Breast epithelium (tissue), 4 donors: Measurements from ENCODE around the gene TMA16. TPM values are rescaled to one million over a fixed set of nuclear protein-coding genes. Genes with fewer than 3 reads are reported as not detected.

Experiments
- DNase-seq, 2 donors: peaks; one replicate each; pipeline ENCODE4 v3.0.0-alpha.2; 2019; ENCODE audit warnings: low spot score in 2 of 2
- H3K27ac ChIP-seq, 2 donors: fragments of 200-600 bp; sonication (generic) in 1 of 2; one replicate each; pipeline ENCODE4 v1.5.1; 2016 to 2019; ENCODE audit warnings: mild to moderate bottlenecking in 1 of 2
- H3K27me3 ChIP-seq, 2 donors: fragments of 200-600 bp; sonication (generic) in 1 of 2; one replicate each; pipeline versions ENCODE4 v1.5.1 to v1.6.0; 2017 to 2019; ENCODE audit warnings: control low read depth in 1 of 2, mild to moderate bottlenecking in 1 of 2
- H3K36me3 ChIP-seq: fragments of 200-600 bp; one replicate; pipeline ENCODE4 v1.5.1; 2019
- H3K4me1 ChIP-seq, 2 donors: fragments of 200-600 bp; sonication (generic); one replicate each; pipeline ENCODE4 v1.5.1; 2016 to 2019; ENCODE audit warnings: control low read depth in 1 of 2
- H3K4me3 ChIP-seq, 3 donors: fragments of 200-600 bp; sonication (generic); 1 replicate in 2 of 3; 2 replicates in 1 of 3; pipeline ENCODE4 v1.5.1; 2016 to 2019; ENCODE audit warnings: mild to moderate bottlenecking in 3 of 3, moderate library complexity in 2 of 3
- H3K9me3 ChIP-seq, 2 donors: fragments of 200-600 bp; sonication (generic) in 1 of 2; one replicate each; pipeline ENCODE4 v1.5.1; 2016 to 2019; ENCODE audit warnings: control low read depth in 1 of 2
- CTCF ChIP-seq, 3 donors: fragments of 450-650 bp; IDR thresholded peaks; one replicate each; pipeline ENCODE4 v1.5.1; 2016 to 2017; ENCODE audit warnings: antibody characterized with exemption in 3 of 3, mild to moderate bottlenecking in 3 of 3, moderate library complexity in 3 of 3
- POLR2A ChIP-seq: fragments of 450-650 bp; IDR thresholded peaks from one replicate; pipeline ENCODE4 v1.6.1; 2016; ENCODE audit warnings: antibody characterized with exemption, mild to moderate bottlenecking, moderate library complexity
- POLR2AphosphoS5 ChIP-seq, 3 donors: sonication (generic); formaldehyde crosslinking; IDR thresholded peaks; one replicate each; pipeline ENCODE4 v1.6.1; 2017; ENCODE audit warnings: antibody characterized with exemption in 3 of 3
- intact Hi-C: fragments of 100-400 bp; cut with DNase I; formaldehyde crosslinking; loops from one replicate; pipeline ENCODE4 v1.15.1; 2023; ENCODE audit warnings: low total_unique reads
- total RNA-seq, 3 donors: library from RNA; depleted of rRNA; stranded (reverse); fragments of >200 nt; gene quantifications; one replicate each; pipeline ENCODE4 v1.1.0, GENCODE V29; 2016

TMA16 gene
- total RNA-seq, 3 donors from 2014 or later: 28.2 to 34.7 (median 30.1) TPM

GRCh38 chr4:163505374-163505773, 10.9 kb downstream of the TMA16 start:
- no peak overlapping the region for H3K4me3 ChIP-seq
- no peak for DNase-seq
- intact Hi-C loops: no loop called here
- H3K4me1 ChIP-seq: no peaks in the 10 kb centered on the region
- no peak overlapping the region for H3K27ac ChIP-seq
- no peaks in the 10 kb centered on the region for H3K9me3 ChIP-seq
- H3K27me3 ChIP-seq: no peaks in the 10 kb centered on the region
- no peak for TF ChIP-seq POLR2A
- TF ChIP-seq POLR2AphosphoS5 (IDR thresholded peaks at IDR 0.05): no peak
- TF ChIP-seq CTCF (IDR thresholded peaks at IDR 0.05): no peak
- H3K36me3 ChIP-seq: no peaks in the 10 kb centered on the region

GRCh38 chr4:163515198-163515597, 20.7 kb downstream of the TMA16 start:
- H3K27ac ChIP-seq: no peak overlapping the region
- no peak overlapping the region for H3K4me3 ChIP-seq
- no peaks in the 10 kb centered on the region for H3K27me3 ChIP-seq
- H3K4me1 ChIP-seq: no peaks in the 10 kb centered on the region
- no peaks in the 10 kb centered on the region for H3K9me3 ChIP-seq
- no peak for TF ChIP-seq CTCF (IDR thresholded peaks at IDR 0.05)
- TF ChIP-seq POLR2AphosphoS5 (IDR thresholded peaks at IDR 0.05): no peak
- no peak for TF ChIP-seq POLR2A
- no peaks in the 10 kb centered on the region for H3K36me3 ChIP-seq
- intact Hi-C loops: loop anchor here (5.0 kb wide), 1 partner anchor 202 kb away; no protein-coding TSS in a partner anchor
- DNase-seq: no peak

GRCh38 chr4:163523791-163524365, 29.4 kb downstream of the TMA16 start:
- intact Hi-C loops: no loop called here
- Histone ChIP-seq H3K4me3 (no peak overlapping the region), H3K27ac (no peak overlapping the region), H3K9me3 (no peaks in the 10 kb centered on the region), H3K27me3 (no peaks in the 10 kb centered on the region), H3K36me3 (no peaks in the 10 kb centered on the region), H3K4me1 (no peaks in the 10 kb centered on the region)
- no peak for TF ChIP-seq POLR2A
- TF ChIP-seq POLR2AphosphoS5 (IDR thresholded peaks at IDR 0.05): no peak
- no peak for TF ChIP-seq CTCF (IDR thresholded peaks at IDR 0.05)
- no peak for DNase-seq

GRCh38 chr4:163525982-163526381, 31.5 kb downstream of the TMA16 start:
- no peaks in the 10 kb centered on the region for H3K4me1 ChIP-seq
- no peaks in the 10 kb centered on the region for H3K36me3 ChIP-seq
- TF ChIP-seq CTCF (IDR thresholded peaks at IDR 0.05) (no peak), POLR2A (no peak), POLR2AphosphoS5 (IDR thresholded peaks at IDR 0.05) (no peak)
- H3K9me3 ChIP-seq: no peaks in the 10 kb centered on the region
- DNase-seq: no peak
- no peak overlapping the region for H3K4me3 ChIP-seq
- no peak overlapping the region for H3K27ac ChIP-seq
- H3K27me3 ChIP-seq: no peaks in the 10 kb centered on the region
- intact Hi-C loops: no loop called here

- no peak overlapping the region for H3K4me3 ChIP-seq
- no peaks in the 10 kb centered on the region for H3K9me3 ChIP-seq
- H3K36me3 ChIP-seq: no peaks in the 10 kb centered on the region
- TF ChIP-seq CTCF (IDR thresholded peaks at IDR 0.05) (no peak), POLR2A (no peak), POLR2AphosphoS5 (IDR thresholded peaks at IDR 0.05) (no peak)
- H3K4me1 ChIP-seq: no peaks in the 10 kb centered on the region
- no peaks in the 10 kb centered on the region for H3K27me3 ChIP-seq
- intact Hi-C loops: no loop called here
- H3K27ac ChIP-seq: no peak overlapping the region
- no peak for DNase-seq
These were observed 32.7 kb downstream of the TMA16 start for GRCh38 chr4:163527172-163527571.
